Neural crest cell (in vitro differentiated cells): ENCODE measurements around the gene NRL. TPM values are rescaled to one million over a fixed set of nuclear protein-coding genes. Genes with fewer than 3 reads are reported as not detected.
A peak's percentile ranks its signal among the peaks of the same experiment; 100 is the strongest.

ENCODE experiments used
- DNase-seq: peaks from one replicate; pipeline ENCODE4 v3.0.0; 2021; ENCODE audit warnings: low read depth, mixed read lengths, low spot score
- H3K27ac Mint-ChIP-seq: one replicate; pipeline ENCODE4 v1.8.0; 2021; ENCODE audit warnings: mild to moderate bottlenecking, mixed read lengths; ENCODE audit not compliant: unreplicated experiment
- H3K27me3 Mint-ChIP-seq: 2 replicates; pipeline ENCODE4 v1.8.0; 2021; ENCODE audit warnings: low read depth, mild to moderate bottlenecking, mixed read lengths
- H3K36me3 Mint-ChIP-seq: 2 replicates; pipeline ENCODE4 v1.8.0; 2021; ENCODE audit warnings: low read depth, mild to moderate bottlenecking, mixed read lengths
- H3K4me1 Mint-ChIP-seq: 2 replicates; pipeline ENCODE4 v1.8.0; 2021; ENCODE audit warnings: mixed read lengths
- H3K4me3 Mint-ChIP-seq: one replicate; pipeline ENCODE4 v1.8.0; 2021; ENCODE audit warnings: mild to moderate bottlenecking, mixed read lengths
- H3K9me3 Mint-ChIP-seq: 2 replicates; pipeline ENCODE4 v1.8.0; 2021; ENCODE audit warnings: mixed read lengths
- CTCF ChIP-seq: fragments of 200-600 bp; sonication (generic); conservative IDR thresholded peaks from 2 replicates; pipeline ENCODE4 v1.5.0; 2021; ENCODE audit warnings: antibody characterized with exemption, mild to moderate bottlenecking
- total RNA-seq: library from RNA; stranded (reverse); gene quantifications from 2 replicates; pipeline ENCODE4 v1.2.1, GENCODE V29; 2021

The NRL gene
- total RNA-seq, 1 donor from 2014 or later, result 1.2 TPM

GRCh38 chr14:24086193-24086955 lies 28.4 kb downstream of the NRL start:
- H3K36me3 Mint-ChIP-seq, result no peaks in the 10 kb centered on the region
- H3K4me1 Mint-ChIP-seq, result peaks cover 16% of the 10 kb centered on the region
- no peak for TF ChIP-seq CTCF
- H3K9me3 Mint-ChIP-seq, result no peaks in the 10 kb centered on the region
- no peak overlapping the region for H3K4me3 Mint-ChIP-seq
- H3K27me3 Mint-ChIP-seq, result peaks cover 39% of the 10 kb centered on the region
- H3K27ac Mint-ChIP-seq, result peak overlapping the region; percentile 8
- no peak for DNase-seq

- no peak for TF ChIP-seq CTCF
- H3K4me1 Mint-ChIP-seq, result peaks cover 18% of the 10 kb centered on the region
- peaks cover 48% of the 10 kb centered on the region for H3K27me3 Mint-ChIP-seq
- H3K36me3 Mint-ChIP-seq, result no peaks in the 10 kb centered on the region
- H3K27ac Mint-ChIP-seq, result no peak overlapping the region
- H3K9me3 Mint-ChIP-seq, result no peaks in the 10 kb centered on the region
- H3K4me3 Mint-ChIP-seq, result no peak overlapping the region
- no peak for DNase-seq
These were observed 29.5 kb downstream of the NRL start for GRCh38 chr14:24085215-24085614.

DNA sequence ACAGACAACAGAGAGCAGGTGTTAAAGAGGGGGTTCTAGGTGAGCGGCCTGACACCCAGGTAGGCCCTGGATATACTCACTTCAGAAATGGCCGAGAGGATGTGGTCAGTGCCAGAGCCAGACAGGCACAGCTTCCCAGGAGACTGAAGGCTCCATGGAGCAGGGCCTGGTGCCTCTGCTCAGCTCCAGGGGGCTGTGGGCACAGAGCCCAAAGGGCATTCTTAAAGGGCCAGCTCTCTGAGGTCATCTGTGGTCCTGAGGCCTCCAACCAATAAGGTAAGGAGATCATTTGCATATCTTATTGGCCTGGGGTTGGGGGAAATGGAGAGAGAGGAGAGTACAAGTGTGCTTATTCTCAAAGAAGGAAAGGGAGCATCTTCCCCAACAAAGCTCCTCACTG lies 30.3 kb downstream of the NRL start:
- Mint-ChIP-seq H3K27ac (no peak overlapping the region), H3K4me3 (no peak overlapping the region), H3K27me3 (peaks cover 56% of the 10 kb centered on the region), H3K9me3 (no peaks in the 10 kb centered on the region), H3K4me1 (peaks cover 21% of the 10 kb centered on the region), H3K36me3 (no peaks in the 10 kb centered on the region)
- DNase-seq, result no peak
- TF ChIP-seq CTCF, result no peak

DNA sequence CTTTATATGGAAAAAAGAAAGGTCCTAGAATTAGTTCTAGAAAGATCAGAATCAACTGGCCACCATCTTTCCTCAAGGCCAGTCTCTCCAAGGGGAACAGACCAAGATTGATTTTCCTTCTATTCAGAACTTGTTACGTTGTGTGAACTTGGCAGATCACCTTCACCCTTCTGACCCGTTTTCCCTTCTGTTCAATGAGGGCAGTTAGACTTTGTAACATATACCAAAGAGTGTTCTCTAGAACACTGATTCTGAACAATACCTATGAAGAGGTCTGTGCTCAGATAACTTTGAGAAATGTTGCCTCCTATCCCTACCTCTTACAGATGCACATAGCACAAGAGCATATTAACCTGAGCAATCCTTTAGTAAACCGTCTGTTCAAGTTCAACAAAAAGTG lies 31.3 kb downstream of the NRL start:
- no peak overlapping the region for H3K27ac Mint-ChIP-seq
- H3K4me1 Mint-ChIP-seq, result peaks cover 28% of the 10 kb centered on the region
- H3K4me3 Mint-ChIP-seq, result no peak overlapping the region
- DNase-seq, result no peak
- H3K36me3 Mint-ChIP-seq, result no peaks in the 10 kb centered on the region
- no peaks in the 10 kb centered on the region for H3K9me3 Mint-ChIP-seq
- H3K27me3 Mint-ChIP-seq, result peaks cover 61% of the 10 kb centered on the region
- no peak for TF ChIP-seq CTCF

- H3K9me3 Mint-ChIP-seq, result no peaks in the 10 kb centered on the region
These were observed 32.2 kb downstream of the NRL start for GRCh38 chr14:24082411-24083080.

More at GRCh38 chr14:24082411-24083080, 32.2 kb downstream of the NRL start:
- H3K4me1 Mint-ChIP-seq, result peaks cover 35% of the 10 kb centered on the region
- DNase-seq, result no peak
- no peak for TF ChIP-seq CTCF
- peak overlapping the region; percentile 87 for H3K4me3 Mint-ChIP-seq
- H3K27me3 Mint-ChIP-seq, result peaks cover 68% of the 10 kb centered on the region
- no peak overlapping the region for H3K27ac Mint-ChIP-seq
- no peaks in the 10 kb centered on the region for H3K36me3 Mint-ChIP-seq
